Liver (tissue), 9 donors: ENCODE data around the gene PLIN4. TPM values are rescaled to one million over a fixed set of nuclear protein-coding genes. Genes with fewer than 3 reads are reported as not detected.

Experiments used
- DNase-seq: peaks from one replicate; pipeline ENCODE4 v3.0.0-alpha.2; 2017; ENCODE audit warnings: low spot score
- H3K27ac ChIP-seq, 2 donors: one replicate each; pipeline ENCODE4 v1.7.0; 2013; ENCODE audit warnings: inconsistent platforms in 2 of 2, low read length in 2 of 2, control low read depth in 1 of 2, low read depth in 1 of 2, mild to moderate bottlenecking in 1 of 2
- H3K27me3 ChIP-seq, 4 donors: one replicate each; pipeline versions ENCODE4 v1.6.1 to v1.7.0; 2013; ENCODE audit warnings: low read length in 3 of 4, inconsistent platforms in 1 of 4, mild to moderate bottlenecking in 1 of 4, moderate library complexity in 1 of 4; ENCODE audit not compliant: control insufficient read depth in 4 of 4, insufficient read depth in 4 of 4
- H3K36me3 ChIP-seq, 4 donors: one replicate each; pipeline versions ENCODE4 v1.6.1 to v1.7.0; 2013; ENCODE audit warnings: low read length in 3 of 4, mild to moderate bottlenecking in 3 of 4, low read depth in 1 of 4, moderate library complexity in 1 of 4; ENCODE audit not compliant: control insufficient read depth in 4 of 4, insufficient read depth in 3 of 4
- H3K4me1 ChIP-seq, 4 donors: one replicate each; pipeline versions ENCODE4 v1.6.1 to v1.7.0; 2013; ENCODE audit warnings: low read length in 3 of 4, mild to moderate bottlenecking in 3 of 4, moderate library complexity in 1 of 4; ENCODE audit not compliant: control insufficient read depth in 4 of 4, insufficient read depth in 4 of 4
- H3K4me3 ChIP-seq, 3 donors: one replicate each; pipeline versions ENCODE4 v1.6.1 to v1.7.0; 2013; ENCODE audit warnings: low read length in 3 of 3, control low read depth in 1 of 3, low read depth in 1 of 3, mild to moderate bottlenecking in 1 of 3
- H3K9ac ChIP-seq, 2 donors: one replicate each; pipeline ENCODE4 v1.7.0; 2013; ENCODE audit warnings: low read length in 2 of 2, mild to moderate bottlenecking in 2 of 2, moderate library complexity in 2 of 2, control low read depth in 1 of 2, low read depth in 1 of 2
- H3K9me3 ChIP-seq, 4 donors: one replicate each; pipeline versions ENCODE4 v1.6.1 to v1.7.0; 2013; ENCODE audit warnings: low read length in 3 of 4; ENCODE audit not compliant: control insufficient read depth in 4 of 4
- EGR1 ChIP-seq, 2 donors: IDR thresholded peaks; 2 replicates each; pipeline ENCODE4 v1.6.1; 2016 to 2018; ENCODE audit warnings: antibody characterized with exemption in 2 of 2, low read depth in 2 of 2
- FOXA1 ChIP-seq: IDR thresholded peaks from 2 replicates; pipeline ENCODE4 v1.6.1; 2016; ENCODE audit warnings: antibody characterized with exemption
- FOXA2 ChIP-seq: IDR thresholded peaks from 2 replicates; pipeline ENCODE4 v1.6.1; 2016; ENCODE audit warnings: antibody characterized with exemption
- GABPA ChIP-seq, 2 donors: IDR thresholded peaks in 1 of 2; conservative IDR thresholded peaks in 1 of 2; 2 replicates each; pipeline ENCODE4 v1.6.1; 2016; ENCODE audit warnings: antibody characterized with exemption in 2 of 2, mild to moderate bottlenecking in 1 of 2, moderate library complexity in 1 of 2
- HNF4A ChIP-seq, 2 donors: conservative IDR thresholded peaks; 2 replicates each; pipeline ENCODE4 v1.6.1; 2016; ENCODE audit warnings: antibody characterized with exemption in 2 of 2, mild to moderate bottlenecking in 2 of 2
- HNF4G ChIP-seq: IDR thresholded peaks from 2 replicates; pipeline ENCODE4 v1.6.1; 2016; ENCODE audit warnings: antibody characterized with exemption
- JUND ChIP-seq, 2 donors: IDR thresholded peaks; 2 replicates each; pipeline ENCODE4 v1.6.1; 2016; ENCODE audit warnings: antibody characterized with exemption in 2 of 2
- NR2F2 ChIP-seq: IDR thresholded peaks from 2 replicates; pipeline ENCODE4 v1.6.1; 2016; ENCODE audit warnings: antibody characterized with exemption
- RAD21 ChIP-seq, 2 donors: IDR thresholded peaks; 2 replicates each; pipeline ENCODE4 v1.6.1; 2016; ENCODE audit warnings: antibody characterized with exemption in 2 of 2, mild to moderate bottlenecking in 2 of 2
- RXRA ChIP-seq, 2 donors: IDR thresholded peaks; 2 replicates each; pipeline ENCODE4 v1.6.1; 2017 to 2018; ENCODE audit warnings: antibody characterized with exemption in 2 of 2, mild to moderate bottlenecking in 1 of 2
- SP1 ChIP-seq: IDR thresholded peaks from 2 replicates; pipeline ENCODE4 v1.6.1; 2018; ENCODE audit warnings: antibody characterized with exemption, mild to moderate bottlenecking
- TAF1 ChIP-seq: conservative IDR thresholded peaks from 2 replicates; pipeline ENCODE4 v1.6.1; 2016; ENCODE audit warnings: antibody characterized with exemption, mild to moderate bottlenecking
- YY1 ChIP-seq: IDR thresholded peaks from 2 replicates; pipeline ENCODE4 v1.6.1; 2016; ENCODE audit warnings: antibody characterized with exemption, mild to moderate bottlenecking
- WGBS: extraction: QIAGEN DNeasy Blood & Tissue Kit; methylation state at CpG from one replicate; pipeline ENCODE4 v1.1.7; 2013; 5-methylcytosine and 5-hydroxymethylcytosine counted together
- polyA plus RNA-seq, 2 donors: library from polyadenylated mRNA; stranded (reverse) in 1 of 2; unstranded in 1 of 2; fragments of 200-250 nt in 1 of 2; fragments of >200 nt in 1 of 2; fragmentation: Nextera tagmentation in 1 of 2; extraction: Ambion mirVana in 1 of 2; gene quantifications; one replicate each; pipeline versions ENCODE4 v1.2.1 to v1.2.3, GENCODE V29; 2013 to 2015
- total RNA-seq, 2 donors: library from RNA; depleted of rRNA; stranded (reverse); fragments of >200 nt; gene quantifications; one replicate each; pipeline ENCODE4 v1.2.3, GENCODE V29; 2014
- TF ChIP-seq, protein P1 (sequence below): IDR thresholded peaks from 2 replicates; pipeline ENCODE4 v1.6.1; 2016; ENCODE audit warnings: antibody characterized with exemption
- TF ChIP-seq, protein P2 (sequence below): IDR thresholded peaks from 2 replicates; pipeline ENCODE4 v1.6.1; 2016; ENCODE audit warnings: antibody characterized with exemption
- TF ChIP-seq, protein P3 (sequence below): IDR thresholded peaks from 2 replicates; pipeline ENCODE4 v1.6.1; 2016; ENCODE audit warnings: antibody characterized with exemption, mild to moderate bottlenecking
- TF ChIP-seq, protein P4 (sequence below): fragments of 150-350 bp; IDR thresholded peaks from 2 replicates; pipeline ENCODE4 v1.5.1; 2017; ENCODE audit warnings: improper control_type of control experiment, low read depth, low read length; ENCODE audit not compliant: missing input control
- TF ChIP-seq, protein P5 (sequence below): IDR thresholded peaks from 2 replicates; pipeline ENCODE4 v1.6.1; 2016; ENCODE audit warnings: antibody characterized with exemption
- donor health status: healthy.
- donor health status: healthy.
- donor health status: healthy.
- donor health status: healthy.
- donor health status: healthy.

The PLIN4 gene
- total and polyA plus RNA-seq, 4 donors, result 3.1 to 49.1 (median 9.5) TPM

DNA sequence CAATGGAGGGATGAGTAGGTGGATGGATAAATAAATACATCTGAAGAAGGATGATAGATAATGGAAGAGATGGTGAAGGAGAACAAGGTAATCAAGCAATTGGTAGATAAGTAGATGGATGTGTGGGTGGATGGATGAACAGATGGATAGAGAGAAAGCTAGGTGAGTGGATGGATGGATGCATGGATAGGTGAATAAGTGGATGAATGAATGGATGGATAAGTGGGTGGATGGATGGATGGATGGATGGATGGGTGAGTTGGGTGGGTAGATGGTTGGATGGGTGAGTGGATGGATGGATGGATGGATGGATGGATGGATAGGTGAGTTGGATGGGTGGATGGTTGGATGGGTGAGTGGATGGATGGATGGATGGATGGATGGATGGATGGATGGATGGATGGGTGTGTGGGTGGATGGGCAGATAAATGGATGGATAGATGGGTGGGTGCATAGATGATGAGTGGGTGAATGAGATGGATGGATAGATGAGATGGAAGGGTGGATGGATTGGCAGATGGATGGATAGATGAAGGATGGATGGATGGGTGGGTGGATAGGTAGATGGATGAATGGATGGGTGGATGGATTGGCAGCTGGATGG lies 34.9 kb upstream of the PLIN4 start:
- Histone ChIP-seq H3K27me3 (no peaks in the 10 kb centered on the region), H3K27ac (no peak overlapping the region), H3K4me3 (no peak overlapping the region), H3K36me3 (no peaks in the 10 kb centered on the region), H3K4me1 (peaks cover 0 to 5% (median 4%) of the 10 kb centered on the region in 4 donors), H3K9me3 (no peaks in the 10 kb centered on the region), H3K9ac (no peak overlapping the region)
- no peak for DNase-seq
- TF ChIP-seq, protein P1, sequence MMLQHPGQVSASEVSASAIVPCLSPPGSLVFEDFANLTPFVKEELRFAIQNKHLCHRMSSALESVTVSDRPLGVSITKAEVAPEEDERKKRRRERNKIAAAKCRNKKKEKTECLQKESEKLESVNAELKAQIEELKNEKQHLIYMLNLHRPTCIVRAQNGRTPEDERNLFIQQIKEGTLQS, result no peak

DNA sequence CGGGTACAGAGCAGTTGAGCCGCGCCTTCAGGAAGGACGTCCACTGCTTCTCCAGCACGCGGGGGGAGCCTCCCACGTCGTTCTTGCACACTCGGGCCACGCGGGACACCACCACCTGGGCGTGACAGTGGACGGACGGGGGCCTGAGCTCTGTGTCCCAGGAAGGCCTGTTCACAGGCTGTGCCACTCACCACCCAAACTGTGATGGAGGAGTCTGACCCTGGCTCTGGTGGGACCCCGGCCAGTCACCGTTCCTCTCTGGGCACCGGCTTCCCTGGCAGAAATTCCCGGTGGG lies 34.2 kb upstream of the PLIN4 start:
- no peaks in the 10 kb centered on the region for H3K27me3 ChIP-seq
- H3K4me1 ChIP-seq, result peaks cover under 1 to 8% (median 6%) of the 10 kb centered on the region in 4 donors
- H3K36me3 ChIP-seq, result no peaks in the 10 kb centered on the region
- no peak overlapping the region for H3K9ac ChIP-seq
- H3K4me3 ChIP-seq, result no peak overlapping the region
- TF ChIP-seq JUND (IDR thresholded peaks at IDR 0.05) (no peak), TAF1 (no peak), EGR1 (IDR thresholded peaks at IDR 0.05; ENCODE audit: low read depth in 2 of 2) (no peak), HNF4A (conservative IDR thresholded peaks at IDR 0.05) (no peak), RXRA (IDR thresholded peaks at IDR 0.05) (no peak), SP1 (no peak), NR2F2 (no peak), FOXA1 (no peak), HNF4G (no peak), RAD21 (IDR thresholded peaks at IDR 0.05) (no peak), YY1 (no peak), GABPA (IDR thresholded peaks at IDR 0.05 in 1 of 2, conservative IDR thresholded peaks at IDR 0.05 in 1 of 2) (no peak), FOXA2 (no peak)
- TF ChIP-seq, protein P2, sequence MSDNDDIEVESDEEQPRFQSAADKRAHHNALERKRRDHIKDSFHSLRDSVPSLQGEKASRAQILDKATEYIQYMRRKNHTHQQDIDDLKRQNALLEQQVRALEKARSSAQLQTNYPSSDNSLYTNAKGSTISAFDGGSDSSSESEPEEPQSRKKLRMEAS, result no peak
- TF ChIP-seq, protein P3, sequence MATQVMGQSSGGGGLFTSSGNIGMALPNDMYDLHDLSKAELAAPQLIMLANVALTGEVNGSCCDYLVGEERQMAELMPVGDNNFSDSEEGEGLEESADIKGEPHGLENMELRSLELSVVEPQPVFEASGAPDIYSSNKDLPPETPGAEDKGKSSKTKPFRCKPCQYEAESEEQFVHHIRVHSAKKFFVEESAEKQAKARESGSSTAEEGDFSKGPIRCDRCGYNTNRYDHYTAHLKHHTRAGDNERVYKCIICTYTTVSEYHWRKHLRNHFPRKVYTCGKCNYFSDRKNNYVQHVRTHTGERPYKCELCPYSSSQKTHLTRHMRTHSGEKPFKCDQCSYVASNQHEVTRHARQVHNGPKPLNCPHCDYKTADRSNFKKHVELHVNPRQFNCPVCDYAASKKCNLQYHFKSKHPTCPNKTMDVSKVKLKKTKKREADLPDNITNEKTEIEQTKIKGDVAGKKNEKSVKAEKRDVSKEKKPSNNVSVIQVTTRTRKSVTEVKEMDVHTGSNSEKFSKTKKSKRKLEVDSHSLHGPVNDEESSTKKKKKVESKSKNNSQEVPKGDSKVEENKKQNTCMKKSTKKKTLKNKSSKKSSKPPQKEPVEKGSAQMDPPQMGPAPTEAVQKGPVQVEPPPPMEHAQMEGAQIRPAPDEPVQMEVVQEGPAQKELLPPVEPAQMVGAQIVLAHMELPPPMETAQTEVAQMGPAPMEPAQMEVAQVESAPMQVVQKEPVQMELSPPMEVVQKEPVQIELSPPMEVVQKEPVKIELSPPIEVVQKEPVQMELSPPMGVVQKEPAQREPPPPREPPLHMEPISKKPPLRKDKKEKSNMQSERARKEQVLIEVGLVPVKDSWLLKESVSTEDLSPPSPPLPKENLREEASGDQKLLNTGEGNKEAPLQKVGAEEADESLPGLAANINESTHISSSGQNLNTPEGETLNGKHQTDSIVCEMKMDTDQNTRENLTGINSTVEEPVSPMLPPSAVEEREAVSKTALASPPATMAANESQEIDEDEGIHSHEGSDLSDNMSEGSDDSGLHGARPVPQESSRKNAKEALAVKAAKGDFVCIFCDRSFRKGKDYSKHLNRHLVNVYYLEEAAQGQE, result no peak
- TF ChIP-seq, protein P4, sequence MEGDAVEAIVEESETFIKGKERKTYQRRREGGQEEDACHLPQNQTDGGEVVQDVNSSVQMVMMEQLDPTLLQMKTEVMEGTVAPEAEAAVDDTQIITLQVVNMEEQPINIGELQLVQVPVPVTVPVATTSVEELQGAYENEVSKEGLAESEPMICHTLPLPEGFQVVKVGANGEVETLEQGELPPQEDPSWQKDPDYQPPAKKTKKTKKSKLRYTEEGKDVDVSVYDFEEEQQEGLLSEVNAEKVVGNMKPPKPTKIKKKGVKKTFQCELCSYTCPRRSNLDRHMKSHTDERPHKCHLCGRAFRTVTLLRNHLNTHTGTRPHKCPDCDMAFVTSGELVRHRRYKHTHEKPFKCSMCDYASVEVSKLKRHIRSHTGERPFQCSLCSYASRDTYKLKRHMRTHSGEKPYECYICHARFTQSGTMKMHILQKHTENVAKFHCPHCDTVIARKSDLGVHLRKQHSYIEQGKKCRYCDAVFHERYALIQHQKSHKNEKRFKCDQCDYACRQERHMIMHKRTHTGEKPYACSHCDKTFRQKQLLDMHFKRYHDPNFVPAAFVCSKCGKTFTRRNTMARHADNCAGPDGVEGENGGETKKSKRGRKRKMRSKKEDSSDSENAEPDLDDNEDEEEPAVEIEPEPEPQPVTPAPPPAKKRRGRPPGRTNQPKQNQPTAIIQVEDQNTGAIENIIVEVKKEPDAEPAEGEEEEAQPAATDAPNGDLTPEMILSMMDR, result no peak
- TF ChIP-seq, protein P1, result no peak
- TF ChIP-seq, protein P5, sequence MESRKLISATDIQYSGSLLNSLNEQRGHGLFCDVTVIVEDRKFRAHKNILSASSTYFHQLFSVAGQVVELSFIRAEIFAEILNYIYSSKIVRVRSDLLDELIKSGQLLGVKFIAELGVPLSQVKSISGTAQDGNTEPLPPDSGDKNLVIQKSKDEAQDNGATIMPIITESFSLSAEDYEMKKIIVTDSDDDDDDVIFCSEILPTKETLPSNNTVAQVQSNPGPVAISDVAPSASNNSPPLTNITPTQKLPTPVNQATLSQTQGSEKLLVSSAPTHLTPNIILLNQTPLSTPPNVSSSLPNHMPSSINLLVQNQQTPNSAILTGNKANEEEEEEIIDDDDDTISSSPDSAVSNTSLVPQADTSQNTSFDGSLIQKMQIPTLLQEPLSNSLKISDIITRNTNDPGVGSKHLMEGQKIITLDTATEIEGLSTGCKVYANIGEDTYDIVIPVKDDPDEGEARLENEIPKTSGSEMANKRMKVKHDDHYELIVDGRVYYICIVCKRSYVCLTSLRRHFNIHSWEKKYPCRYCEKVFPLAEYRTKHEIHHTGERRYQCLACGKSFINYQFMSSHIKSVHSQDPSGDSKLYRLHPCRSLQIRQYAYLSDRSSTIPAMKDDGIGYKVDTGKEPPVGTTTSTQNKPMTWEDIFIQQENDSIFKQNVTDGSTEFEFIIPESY, result no peak
- no peak for DNase-seq
- no peak overlapping the region for H3K27ac ChIP-seq
- WGBS, result 87% methylated on average over 18 of the region's 18 CpGs
- H3K9me3 ChIP-seq, result no peaks in the 10 kb centered on the region
